ENCODE measurements around the gene PKMYT1.
A peak's percentile ranks its signal among the peaks of the same experiment; 100 is the strongest.
"Not testable (repeated sequence)": the region's sequence is repeated elsewhere in the genome, so short reads cannot be mapped to it uniquely, and the experiment has no call there.

The PKMYT1 gene

DNA sequence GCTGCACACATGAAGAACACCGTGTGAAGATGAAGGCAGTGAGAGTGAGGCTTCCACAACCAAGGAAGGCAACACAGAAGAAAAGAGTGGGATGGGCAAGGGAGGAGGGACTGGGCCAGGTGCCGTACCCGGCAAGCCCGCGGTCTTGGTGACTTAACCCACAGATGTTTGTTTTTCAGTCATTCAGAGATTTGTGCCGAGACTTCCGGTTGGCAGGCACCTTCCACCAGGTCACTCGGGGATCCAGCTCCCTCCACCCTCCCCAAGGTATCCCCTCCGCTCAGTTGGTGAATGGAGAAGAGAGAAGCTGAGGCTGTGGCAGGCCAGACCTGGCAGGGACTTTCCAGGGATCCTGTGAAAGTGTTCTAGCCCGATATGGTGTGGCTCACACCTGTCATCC is 21.0 kb downstream of the PKMYT1 start:
- DNase-seq (ENCODE audit: low spot score) = no peak

DNA sequence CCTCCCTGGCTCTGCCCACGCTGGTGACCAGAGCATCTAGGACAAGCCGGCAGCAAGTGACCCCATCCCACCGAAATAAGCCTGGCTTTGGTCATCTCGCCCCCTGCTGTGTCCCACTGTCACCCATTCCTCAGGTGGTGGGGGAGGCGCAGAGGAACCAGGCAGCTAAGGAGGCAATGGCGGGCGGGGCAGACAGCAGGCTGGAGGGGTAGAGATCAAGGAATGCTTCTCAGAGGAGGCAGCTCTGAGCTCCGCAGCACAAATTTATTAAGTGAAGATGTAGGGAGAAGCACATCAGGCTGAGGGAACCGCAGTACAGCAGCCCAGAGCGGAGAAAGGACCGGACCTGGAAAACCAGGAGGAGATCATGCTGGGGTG is 23.7 kb downstream of the PKMYT1 start:
- DNase-seq (ENCODE audit: low spot score) = no peak

DNA sequence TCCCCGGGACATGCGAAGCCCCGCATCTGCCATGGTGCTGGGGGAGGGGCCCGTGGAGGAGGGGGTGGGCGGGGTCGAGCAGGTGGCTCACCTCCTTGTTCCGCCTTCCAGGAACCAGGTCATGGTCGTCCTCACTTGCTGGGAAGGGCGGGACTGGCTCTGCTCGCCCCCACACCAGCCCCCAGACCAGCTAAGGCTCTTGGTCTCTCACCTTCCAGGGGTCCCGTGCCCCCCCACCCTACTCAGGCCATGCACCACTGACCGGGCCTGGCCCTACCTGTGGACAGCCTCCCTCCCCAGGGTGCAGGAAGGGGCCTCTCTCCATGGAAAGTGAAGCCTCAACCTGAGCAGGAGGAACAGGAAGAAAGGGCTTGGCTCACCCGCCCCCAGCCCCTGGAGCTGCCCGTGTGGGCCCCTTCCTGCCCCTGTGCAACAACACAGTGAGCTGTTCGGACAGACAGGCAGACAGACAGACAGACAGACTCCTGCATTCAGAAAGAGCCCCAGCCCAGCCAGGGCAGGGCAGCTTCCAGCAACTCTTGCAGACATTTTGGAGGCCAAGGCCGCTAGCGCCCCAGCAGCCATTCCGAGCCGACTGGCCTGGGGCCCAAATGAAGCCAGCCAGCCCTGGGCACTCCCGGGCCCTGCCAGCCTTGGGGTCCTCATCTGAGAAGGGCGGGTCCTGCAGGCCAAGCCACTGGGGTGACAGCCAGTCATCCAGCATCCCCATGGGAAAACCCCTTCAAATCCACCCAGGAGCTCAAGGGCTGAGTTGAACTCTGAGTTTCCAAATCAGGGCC is 24.3 kb downstream of the PKMYT1 start:
- no peak for DNase-seq (ENCODE audit: low spot score)

DNA sequence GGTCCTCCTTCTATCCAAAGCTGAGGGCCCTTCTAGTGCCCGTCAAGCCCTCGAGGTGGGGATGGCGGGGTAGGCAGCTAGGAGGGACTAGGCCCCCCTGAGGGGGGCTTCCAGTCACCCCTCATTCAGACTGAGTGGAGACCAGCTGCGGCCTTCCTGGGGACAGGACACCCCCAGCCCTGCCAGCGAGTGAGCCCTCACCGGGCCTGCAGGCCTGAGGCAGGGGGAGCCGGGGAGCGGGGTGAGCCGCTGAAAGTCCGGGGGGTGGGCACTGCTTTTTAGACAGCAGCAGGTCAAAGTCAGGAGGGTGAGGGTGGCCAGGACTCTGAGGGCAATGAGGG is 24.8 kb downstream of the PKMYT1 start:
- DNase-seq (ENCODE audit: low spot score) = no peak

DNA sequence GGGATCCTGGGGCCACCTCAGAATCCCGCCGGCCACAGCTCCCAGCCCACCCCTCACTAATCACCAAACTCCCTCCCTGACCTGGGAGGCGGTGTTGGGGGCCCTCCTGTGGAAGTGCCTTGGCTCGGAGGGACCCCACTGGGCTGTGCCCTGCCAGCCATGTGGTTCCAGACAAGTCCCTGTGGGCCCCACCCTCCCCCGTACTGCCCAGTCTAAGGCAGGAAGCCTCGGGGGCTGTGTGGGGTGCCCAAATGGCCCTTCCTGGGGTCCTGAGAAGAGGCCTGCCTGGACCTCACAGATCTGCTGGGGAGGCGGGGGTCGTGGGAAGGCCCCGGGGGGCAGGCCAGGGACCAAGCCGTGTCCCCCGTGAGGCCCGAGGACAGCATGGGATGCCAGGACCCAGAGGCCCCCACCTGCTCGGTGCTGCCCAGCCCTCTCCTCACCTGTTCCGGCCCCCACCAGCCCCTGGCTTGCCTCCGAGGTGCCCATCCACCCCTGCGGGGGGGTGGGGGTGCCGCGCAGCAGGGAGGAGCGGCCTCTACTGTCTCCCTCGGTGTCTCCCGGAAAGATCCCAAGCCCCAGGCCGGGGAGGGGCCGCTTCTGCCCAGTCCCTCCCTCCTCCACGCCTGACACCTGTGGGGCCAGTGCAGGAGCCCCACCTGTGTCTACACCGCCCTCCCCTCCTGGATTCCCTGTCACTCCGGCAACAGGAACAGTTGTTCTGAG is 25.4 kb downstream of the PKMYT1 start:
- no peak for DNase-seq (ENCODE audit: low spot score)

DNA sequence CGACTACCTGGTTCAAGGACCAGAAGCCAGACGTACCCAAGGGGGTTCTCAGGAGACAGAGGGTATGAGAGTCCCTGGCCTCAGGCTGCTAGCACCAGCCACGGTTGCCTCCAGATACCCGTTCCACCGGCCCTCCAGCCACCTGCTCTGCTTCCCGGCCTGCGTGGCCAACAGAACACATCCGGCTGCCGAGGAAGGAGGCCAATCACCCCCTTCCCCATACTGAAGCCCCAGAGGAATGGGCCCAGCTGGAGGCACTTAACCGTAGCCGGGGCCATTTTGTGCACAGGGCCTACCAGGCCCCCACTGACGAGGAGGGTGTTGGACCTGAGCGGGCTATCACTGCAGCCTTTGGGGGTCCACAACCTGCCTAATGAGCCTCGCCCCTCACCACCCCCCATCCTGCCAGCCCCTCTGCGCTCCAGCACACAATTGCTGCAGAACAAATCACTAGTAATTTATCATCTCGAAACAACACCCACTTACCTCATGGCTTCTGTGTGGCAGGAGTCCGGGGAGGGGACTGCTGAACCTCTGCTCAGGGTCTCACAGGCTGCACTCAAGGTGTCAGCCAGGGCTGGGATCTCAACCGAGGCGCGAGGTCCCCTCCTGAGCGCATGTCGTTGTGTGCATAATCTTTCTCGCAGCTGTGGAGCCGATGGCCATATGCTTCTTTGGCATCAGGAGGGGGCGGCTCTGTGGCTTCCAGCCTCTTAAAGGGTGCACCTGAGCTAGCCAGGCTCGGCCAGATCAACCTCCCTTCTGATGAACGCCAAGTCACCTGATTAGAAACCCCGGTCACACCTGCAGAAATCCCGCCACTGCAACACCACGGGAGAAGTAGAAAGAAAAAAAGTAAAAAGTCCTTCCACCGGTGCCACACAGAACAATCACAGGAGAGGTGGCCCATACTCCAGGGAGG is 26.3 kb downstream of the PKMYT1 start:
- DNase-seq (ENCODE audit: low spot score) = no peak

DNA sequence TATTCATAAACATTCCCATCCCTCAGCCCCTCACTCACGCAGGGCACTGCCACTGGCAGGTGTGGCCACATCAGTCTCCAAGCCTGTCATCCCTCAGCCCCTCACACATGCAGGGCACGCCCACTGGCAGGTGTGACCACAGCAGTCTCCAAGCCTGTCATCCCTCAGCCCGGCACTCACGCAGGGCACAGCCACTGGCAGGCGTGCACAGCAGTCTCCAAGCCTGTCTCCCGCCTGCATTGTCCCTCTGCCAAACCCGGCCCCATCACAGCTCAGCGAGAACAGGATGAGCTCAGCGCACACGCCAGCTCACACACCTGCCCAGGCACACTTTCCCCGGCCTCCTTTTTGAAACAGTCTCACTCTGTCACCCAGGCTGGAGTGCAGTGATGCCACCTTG is 27.6 kb downstream of the PKMYT1 start:
- no peak for DNase-seq (ENCODE audit: low spot score)

DNA sequence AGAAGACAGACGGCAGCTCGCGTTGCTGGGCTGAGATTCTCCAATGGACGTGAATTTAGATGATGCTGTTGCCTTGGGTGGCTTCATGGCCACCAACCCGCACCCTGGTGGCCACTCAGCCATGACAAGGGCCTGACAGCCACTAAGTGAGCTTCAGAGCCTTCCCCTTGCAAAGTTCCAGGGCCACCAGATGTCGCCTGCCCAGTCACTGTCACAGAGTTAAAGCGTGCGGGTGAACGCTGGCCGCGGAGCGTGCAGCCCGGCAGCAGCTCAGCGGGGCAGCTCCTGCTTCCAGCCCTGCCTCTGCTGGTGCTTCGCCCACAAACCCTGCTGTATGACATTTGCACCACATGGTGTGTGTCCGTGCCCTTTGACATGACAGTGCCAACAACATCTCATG is 29.5 kb downstream of the PKMYT1 start:
- no peak for DNase-seq (ENCODE audit: low spot score)

DNA sequence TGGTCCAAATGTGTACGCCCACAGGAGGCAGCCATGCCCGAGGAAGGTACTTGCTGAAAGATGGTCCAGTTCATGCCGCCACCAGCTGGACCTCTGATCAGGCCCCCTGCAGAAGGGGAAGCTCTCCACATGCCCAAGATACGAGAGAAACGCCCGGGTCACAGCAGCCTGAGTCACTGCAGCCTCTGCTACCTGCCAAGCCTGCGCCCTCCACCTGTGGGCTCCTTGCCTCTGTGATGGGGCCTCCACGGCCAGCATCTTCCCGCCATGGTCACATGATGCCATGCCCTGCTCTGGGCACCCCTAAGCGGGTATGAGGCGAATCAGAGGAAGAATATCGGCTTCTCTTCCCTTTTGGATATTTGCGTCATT is 29.9 kb downstream of the PKMYT1 start:
- no peak for DNase-seq (ENCODE audit: low spot score)

DNA sequence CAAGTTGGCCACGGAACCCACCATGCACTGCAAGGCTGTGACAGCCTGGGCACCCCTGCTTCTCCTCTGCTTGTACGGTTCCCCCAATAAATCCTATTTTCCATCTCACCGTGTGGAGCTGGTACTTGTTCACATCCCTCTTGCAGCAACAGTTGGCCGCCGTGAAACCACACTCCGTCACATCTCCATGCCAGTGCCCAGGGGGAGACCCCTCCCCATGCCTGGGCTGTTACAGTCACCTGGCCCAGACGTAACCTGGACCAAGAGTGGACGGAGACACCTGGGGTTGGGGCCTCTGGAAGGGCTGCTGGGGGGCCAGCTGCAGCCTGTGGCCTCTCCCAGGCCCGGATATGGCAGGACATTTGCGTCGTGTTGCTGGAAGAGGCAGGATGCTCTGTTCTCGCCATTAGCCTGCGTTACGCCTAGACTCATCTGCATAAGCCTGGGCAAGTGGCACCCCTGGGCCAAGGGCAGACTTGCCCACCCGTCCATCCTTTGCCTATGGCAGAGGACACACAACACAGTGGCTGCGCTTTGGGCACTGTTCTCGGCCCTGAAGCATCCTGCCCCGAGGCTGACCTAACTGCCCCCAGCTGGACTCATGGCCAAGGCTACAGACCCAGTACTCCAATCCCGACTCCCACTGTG is 30.4 kb downstream of the PKMYT1 start:
- no peak for DNase-seq (ENCODE audit: low spot score)

DNA sequence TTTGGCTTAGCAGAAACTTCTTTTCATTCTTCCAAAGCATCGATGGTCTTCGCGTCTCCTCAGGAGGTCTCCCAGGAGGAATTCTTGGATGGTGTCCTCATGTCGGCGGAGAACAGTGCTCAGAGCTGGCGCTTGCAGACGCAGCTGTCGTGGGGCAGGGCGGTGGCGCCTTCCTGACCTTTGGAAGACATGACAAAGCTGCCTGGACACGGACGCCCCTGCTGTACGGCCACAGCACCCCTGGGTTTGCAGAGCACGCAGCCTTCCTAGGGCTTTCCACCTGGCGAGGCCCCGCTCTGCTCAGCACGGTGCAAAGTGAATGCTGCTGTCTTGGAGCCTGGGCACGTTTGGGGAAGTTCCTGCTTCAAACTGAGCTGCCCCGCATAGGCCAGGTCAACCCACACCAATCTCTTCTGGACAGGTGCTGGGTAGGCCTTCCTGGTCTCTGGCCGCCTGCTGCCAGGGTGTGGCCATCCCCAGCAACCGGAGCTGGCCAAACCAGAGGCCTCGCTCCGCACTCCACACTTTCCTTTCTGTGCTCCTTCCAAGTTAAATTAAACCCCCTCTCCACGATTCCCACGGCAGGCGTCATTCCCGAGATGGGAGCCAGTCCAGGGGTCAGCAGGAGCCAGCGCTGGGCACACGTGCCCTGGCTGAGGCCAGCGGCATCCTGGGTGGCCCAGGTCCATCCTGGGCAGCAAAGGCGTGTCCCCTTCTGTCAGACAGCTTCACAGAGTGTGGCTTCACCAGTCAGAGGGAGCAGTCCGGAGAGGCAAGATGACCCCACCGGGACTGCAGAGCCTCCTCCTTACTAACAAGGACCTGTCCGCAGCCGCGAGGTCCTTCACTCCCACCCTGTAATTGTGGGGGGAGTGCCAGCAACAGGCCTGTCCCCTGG is 31.2 kb downstream of the PKMYT1 start:
- DNase-seq (ENCODE audit: low spot score) = no peak

DNA sequence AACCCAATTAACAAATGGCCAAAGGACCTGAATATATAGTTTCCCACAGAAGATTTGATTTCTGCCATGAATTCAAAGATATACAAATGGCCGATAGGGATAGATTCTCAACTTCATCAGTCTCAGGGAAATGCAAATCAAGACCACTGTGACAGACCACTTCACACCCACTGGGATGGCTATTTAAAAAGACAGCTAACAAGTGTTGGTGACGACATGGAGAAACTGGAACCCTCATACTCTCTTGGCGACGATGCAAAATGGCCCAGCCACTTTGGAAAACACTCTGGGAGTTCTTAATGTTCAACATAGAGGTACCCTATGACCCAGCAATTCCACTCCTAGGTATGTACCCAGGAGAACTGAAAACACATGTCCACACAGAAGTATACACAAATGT is 33.6 kb downstream of the PKMYT1 start:
- DNase-seq (ENCODE audit: low spot score) = no peak

DNA sequence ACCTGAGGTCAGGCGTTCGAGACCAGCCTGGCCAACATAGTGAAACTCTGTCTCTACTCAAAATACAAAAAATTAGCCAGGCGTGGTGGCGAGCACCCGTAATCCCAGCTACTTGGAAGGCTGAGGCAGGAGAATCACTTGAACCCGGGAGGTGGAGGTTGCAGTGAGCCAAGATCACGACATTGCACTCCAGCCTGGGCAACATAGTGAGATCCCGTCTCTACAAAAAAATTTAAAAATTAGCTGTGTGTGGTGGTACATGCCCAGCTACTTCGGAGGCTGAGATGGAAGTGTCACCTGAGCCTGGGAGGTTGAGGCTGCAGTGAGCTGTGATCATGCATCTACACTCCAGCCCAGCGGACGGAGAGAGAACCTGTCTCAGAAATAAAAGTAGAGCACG is 36.5 kb downstream of the PKMYT1 start:
- DNase-seq (ENCODE audit: low spot score) = not testable (repeated sequence)

DNA sequence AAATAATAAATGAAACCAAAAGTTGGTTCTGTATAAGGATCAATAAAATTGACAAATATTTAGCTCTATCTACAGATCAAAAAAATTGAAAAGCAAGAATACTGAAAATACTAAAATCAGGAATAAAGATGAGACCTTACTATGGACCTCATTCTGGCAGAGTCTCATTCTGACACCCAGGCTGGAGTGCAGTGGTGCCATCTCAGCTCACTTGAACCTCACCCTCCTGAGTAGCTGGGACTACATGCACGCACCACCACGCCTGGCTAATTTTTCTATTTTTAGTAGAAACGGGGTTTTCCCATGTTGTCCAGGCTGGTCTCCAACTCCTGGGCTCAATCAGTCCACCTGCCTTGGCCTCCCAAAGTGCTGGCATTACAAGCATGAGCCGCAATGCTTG is 38.2 kb downstream of the PKMYT1 start:
- no peak for DNase-seq (ENCODE audit: low spot score)

DNA sequence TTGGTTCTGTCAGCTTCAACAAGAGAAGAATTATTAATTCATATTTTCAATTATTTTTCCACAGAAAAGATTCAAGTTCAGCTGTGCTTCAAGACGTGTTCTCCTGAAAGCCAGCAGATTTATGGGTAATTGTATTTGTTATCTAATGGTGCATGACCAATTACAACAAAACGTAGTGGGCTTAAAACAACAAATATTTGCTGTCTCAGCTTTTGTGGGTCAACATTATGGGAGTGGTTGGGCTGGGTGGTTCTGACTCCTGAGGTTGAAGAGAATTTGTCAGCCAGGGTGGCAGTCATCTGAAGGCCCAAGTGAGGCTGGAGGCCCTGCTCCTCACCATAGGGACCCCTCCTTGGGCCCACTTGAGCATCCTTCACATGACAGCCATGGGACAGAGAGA is 40.3 kb downstream of the PKMYT1 start:
- no peak for DNase-seq (ENCODE audit: low spot score)

DNA sequence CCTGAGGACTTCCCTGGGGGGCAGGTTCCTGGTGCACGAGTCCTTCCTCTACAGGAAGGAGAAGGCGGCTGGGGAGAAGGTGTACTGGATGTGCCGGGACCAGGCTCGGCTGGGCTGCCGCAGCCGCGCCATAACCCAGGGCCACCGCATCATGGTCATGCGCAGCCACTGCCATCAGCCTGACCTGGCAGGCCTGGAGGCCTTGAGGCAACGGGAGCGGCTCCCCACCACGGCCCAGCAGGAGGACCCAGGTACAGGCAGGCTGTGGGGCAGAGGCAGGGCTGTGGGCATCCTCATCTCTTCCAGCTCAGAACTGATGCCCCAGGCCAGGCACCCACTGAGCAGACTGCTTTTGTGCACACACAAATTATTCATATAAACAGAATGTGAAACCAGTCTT is 42.0 kb downstream of the PKMYT1 start:
- no peak for DNase-seq (ENCODE audit: low spot score)

DNA sequence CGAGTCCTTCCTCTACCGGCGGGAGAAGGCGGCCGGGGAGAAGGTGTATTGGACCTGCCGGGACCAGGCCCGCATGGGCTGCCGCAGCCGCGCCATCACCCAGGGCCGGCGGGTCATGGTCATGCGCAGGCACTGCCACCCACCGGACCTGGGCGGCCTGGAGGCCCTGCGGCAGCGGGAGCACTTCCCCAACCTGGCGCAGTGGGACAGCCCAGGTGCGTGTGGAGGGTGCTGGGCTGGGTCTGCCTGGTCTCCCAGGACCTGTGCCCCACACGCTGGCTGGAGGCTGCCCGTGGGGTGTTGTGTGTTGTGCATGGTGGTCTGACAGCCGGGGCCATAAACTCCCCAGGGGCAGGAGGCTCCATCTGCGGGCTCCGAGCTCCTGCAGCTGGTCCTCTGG is 43.1 kb downstream of the PKMYT1 start:
- DNase-seq (ENCODE audit: low spot score) = peak; percentile 5

DNA sequence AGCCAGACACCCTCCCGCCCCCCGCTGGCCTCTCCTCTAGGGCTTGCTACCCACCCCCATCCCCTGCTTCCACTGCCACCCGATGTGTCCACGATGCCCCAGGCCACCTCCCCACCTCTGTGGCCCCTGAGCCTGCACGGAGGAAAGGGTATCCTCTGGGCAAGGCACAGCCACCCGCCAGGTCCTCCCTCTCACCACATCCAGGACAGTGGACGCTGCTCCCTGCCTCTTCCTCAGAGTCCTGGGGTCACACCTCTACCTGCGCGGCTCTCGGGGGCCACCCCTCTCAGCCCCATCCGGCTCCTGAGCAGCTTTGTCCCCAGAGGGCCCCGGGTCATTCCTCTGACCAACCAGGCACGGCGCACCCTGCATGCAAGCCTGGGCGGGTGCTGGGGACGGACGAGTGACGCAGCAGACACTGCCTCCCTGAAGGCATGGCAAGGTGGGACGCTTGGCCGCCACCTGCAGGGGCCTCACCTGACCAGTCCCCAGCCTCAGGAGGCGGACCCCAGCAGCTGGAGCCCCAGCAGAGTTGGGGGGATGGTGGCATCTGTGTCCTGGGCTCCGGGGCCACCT is 43.7 kb downstream of the PKMYT1 start:
- DNase-seq (ENCODE audit: low spot score) = no peak

DNA sequence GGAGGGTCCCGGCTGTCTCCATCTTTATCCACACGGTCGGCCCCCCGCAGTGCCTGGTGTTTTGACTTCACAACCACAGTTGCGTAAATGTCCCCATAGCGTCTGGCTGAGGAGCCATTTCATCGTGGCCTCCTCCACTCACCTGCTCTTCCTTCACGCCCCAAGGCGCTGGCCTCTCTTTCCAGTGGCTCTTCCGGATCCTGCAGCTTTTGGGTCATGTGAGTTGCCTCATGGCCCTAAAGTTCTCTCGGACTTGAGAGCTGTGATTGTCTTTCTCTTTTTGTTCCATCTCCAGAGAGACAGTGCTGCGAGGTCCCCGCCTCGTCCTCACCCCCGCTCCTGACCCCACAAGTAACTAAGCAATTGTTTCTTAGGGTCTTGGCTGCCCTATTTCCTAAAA is 45.8 kb downstream of the PKMYT1 start:
- no peak for DNase-seq (ENCODE audit: low spot score)

DNA sequence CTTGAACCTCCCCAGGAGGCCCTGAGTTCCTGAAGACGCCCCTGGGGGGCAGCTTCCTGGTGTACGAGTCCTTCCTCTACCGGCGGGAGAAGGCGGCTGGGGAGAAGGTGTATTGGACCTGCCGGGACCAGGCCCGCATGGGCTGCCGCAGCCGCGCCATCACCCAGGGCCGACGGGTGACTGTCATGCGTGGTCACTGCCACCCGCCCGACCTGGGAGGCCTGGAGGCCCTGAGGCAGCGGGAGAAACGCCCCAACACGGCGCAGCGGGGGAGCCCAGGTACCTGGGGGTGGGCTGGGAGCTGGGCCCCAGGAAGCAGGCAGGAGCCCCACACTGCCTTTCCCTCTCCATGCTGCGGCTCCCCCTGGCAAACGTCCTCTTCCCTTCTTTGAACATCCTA is 46.5 kb downstream of the PKMYT1 start:
- DNase-seq (ENCODE audit: low spot score) = no peak

DNA sequence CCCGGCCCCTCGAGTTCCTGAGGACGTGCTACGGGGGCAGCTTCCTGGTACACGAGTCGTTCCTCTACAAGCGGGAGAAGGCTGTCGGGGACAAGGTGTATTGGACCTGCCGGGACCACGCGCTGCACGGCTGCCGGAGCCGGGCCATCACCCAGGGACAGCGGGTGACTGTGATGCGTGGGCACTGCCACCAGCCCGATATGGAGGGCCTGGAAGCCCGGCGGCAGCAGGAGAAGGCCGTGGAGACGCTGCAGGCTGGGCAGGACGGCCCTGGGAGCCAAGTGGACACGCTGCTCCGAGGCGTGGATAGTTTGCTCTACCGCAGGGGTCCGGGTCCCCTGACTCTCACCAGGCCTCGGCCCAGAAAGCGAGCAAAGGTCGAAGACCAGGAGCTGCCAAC is 47.1 kb downstream of the PKMYT1 start:
- DNase-seq (ENCODE audit: low spot score) = no peak

Measured in AG20443 (cell line).